NCI-H1417 (cell line): ENCODE results near the gene CDADC1.

Source experiments
- DNase-seq, 3 experiments: peaks; one replicate each; lab custom pipeline; 2025; lab: John Stamatoyannopoulos, UW

Gene CDADC1

GRCh38 chr13:49247643-49248621 lies at the start of gene CDADC1:
CDADC1 (plus strand) TSS chr13:49247925; CDS start chr13:49248038, 113 bp downstream.
- peak; percentile 88 to 96 (median 92) for DNase-seq

DNA sequence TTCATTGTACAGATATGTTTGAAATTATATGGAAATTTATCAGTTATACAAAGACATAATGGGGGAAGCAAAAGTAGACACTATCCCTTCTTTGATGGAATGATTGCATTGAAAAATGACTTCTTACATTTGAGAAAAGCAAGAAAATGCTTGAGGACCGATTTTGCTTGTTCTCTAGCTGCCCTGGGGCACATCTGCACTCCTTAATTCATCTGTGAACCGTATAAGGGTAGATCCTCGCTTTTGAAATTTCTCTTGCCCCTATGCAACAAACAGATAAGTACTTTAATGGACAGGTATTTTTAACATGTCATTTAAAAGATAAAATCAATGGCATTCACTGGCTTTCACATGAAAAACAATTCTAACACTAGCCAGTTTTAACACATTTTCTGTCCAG lies 41.1 kb upstream of the CDADC1 start:
- DNase-seq, result peak in 1 of 3 experiments; percentile 0

- no peak for DNase-seq
Observed at GRCh38 chr13:49208619-49209018, 39.1 kb upstream of the CDADC1 start.

GRCh38 chr13:49210114-49210513 lies 37.6 kb upstream of the CDADC1 start:
- DNase-seq, result no peak

- no peak for DNase-seq
Observed at GRCh38 chr13:49210669-49211068, 37.1 kb upstream of the CDADC1 start.

DNA sequence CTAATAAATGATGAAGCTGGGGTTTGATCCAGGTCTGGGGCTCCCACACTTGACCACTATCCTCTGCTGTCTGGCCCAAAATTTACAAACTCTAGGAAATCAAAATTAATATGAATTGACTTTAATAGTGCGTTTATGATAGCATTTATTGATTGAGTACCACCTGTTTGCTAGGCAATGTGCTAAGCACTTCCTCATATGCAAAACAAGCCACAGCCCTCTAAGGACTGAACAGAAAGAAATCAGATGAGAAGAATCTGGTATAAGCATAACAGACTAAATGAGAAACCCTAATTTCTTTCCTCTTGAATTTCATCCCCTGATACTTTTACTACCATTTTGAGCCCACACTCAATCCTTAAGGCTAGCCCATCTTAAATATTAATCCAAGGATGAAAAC lies 34.2 kb upstream of the CDADC1 start:
- no peak for DNase-seq

DNA sequence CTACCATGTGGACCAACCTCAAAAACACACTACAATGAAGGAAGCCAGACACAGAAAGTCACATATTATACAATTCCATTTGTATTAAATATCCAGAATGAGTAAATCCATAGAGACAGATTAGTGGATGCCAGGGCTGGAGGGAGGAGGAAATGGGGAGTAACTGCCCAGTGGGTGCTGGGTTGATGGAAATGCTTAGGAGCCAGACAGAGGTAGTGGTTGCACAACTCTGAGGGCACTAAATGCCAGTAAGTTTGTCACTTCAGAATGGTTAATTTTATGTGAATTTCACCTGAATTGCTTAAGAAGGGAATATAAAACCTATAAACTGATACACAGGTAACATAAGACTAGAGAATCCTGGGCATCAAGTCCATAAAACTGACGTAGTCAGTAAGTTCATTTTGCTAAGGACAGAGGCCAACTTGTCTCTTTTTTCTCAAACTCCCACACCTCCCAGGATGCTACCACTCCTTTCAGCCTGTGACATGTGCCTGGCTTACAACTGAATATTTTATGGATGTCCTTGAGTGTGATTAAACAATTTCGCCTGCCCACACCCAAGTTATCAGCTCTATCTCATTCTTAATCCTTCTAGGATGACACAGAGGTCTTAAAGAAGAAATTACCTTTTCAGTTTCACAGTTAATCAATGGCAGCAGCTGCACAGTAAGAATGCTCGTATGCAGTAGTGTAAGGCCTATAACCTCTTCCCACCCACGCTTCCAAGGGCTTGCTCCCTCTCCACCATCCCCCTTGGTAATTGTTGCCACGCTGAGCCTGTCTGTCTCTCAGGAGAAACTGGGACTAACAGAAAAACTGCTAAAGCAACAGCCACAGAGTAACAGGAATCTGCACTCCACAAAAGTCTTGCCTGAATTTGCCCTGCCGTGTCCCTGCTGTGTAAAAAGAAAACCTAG lies 33.5 kb upstream of the CDADC1 start:
- no peak for DNase-seq

GRCh38 chr13:49214917-49215376 lies 32.8 kb upstream of the CDADC1 start:
- peak in 1 of 3 experiments; percentile 1 for DNase-seq

- DNase-seq, result no peak
Observed at GRCh38 chr13:49216334-49216733, 31.4 kb upstream of the CDADC1 start.

- no peak for DNase-seq
Observed at GRCh38 chr13:49217962-49218492, 29.7 kb upstream of the CDADC1 start.

- DNase-seq, result no peak
Observed at GRCh38 chr13:49218493-49219051, 29.2 kb upstream of the CDADC1 start.

- DNase-seq, result no peak
Observed at GRCh38 chr13:49219647-49220035, 28.1 kb upstream of the CDADC1 start.

GRCh38 chr13:49220036-49220855 lies 27.5 kb upstream of the CDADC1 start, which contains the start of gene MLNR:
MLNR (plus strand) TSS chr13:49220338; CDS start chr13:49220338, 0 bp downstream.
- DNase-seq, result no peak

DNA sequence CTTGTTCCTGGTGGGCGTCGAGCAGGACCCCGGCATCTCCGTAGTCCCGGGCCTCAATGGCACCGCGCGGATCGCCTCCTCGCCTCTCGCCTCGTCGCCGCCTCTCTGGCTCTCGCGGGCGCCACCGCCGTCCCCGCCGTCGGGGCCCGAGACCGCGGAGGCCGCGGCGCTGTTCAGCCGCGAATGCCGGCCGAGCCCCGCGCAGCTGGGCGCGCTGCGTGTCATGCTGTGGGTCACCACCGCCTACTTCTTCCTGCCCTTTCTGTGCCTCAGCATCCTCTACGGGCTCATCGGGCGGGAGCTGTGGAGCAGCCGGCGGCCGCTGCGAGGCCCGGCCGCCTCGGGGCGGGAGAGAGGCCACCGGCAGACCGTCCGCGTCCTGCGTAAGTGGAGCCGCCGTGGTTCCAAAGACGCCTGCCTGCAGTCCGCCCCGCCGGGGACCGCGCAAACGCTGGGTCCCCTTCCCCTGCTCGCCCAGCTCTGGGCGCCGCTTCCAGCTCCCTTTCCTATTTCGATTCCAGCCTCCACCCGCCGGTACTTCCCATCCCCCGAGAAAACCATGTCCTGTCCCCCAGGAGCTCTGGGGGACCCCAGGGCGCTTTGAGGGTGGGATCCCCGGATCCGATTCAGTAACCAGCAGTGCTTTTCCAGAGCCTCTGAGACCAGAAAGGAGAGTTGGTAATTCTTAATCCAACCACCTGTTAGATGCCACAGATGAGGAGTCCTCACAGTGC lies 26.7 kb upstream of the CDADC1 start:
- no peak for DNase-seq

DNA sequence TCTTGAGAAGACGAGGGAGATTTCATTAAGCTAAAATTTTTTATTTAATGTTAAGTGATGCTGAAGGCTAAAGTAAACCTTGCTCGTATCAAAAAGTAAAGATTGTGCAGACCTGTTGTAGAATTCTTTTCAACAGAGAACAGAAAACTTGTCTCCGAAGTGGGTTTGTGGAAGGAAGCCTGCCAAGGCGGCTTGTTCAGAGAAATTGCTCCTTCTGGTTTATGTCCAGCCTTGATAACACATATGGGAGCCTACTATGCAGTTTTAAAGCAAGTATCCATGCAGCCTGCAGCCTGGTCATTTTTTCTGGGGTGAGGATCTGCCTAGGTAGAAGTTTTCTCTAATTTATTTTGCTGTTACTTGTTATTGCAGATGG lies 26.1 kb upstream of the CDADC1 start:
- DNase-seq, result no peak

- peak in 2 of 3 experiments; percentile 0 to 2 for DNase-seq
Observed at GRCh38 chr13:49225223-49226042, 22.3 kb upstream of the CDADC1 start.

- peak in 1 of 3 experiments; percentile 30 for DNase-seq
Observed at GRCh38 chr13:49226613-49227012, 21.1 kb upstream of the CDADC1 start.

- no peak for DNase-seq
Observed at GRCh38 chr13:49234741-49235140, 13.0 kb upstream of the CDADC1 start.

DNA sequence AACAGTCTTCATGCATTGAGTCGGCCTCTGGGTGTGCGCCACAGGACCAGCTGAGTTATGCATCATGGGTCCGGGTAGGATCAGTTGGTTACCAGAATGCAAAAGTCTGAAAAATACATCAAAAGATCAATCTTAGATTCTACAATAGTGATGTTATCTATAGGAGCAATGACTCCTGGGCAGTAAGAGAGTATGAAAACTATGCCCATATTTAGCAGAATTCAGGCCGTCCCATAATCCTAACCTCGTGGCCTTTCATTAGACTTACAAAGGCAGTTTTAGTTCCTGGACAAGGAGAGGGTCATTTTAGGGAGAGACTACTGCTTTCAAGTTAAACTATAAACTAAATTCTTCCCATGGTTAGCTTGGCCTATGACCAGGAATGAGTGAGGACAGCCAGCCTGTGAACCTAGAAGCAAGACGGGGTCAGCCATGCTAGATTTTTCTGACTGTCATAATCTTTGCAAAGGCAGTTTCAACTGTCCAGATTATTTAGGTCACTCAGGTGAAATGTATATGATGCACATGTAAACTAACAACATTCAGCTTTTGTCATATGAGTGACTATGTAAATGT lies 11.8 kb upstream of the CDADC1 start:
- no peak for DNase-seq
